ENCODE data around the gene CDIPT. TPM values are rescaled to one million over a fixed set of nuclear protein-coding genes. Genes with fewer than 3 reads are reported as not detected.

CDIPT gene
- total and polyA plus RNA-seq, 2 experiments from 2014 or later, result 126 to 181 TPM

GRCh38 chr16:29863669-29863984 lies 601 bp upstream of the CDIPT start:
- peak overlapping the region; percentile 85 for H3K9ac ChIP-seq
- H3K27me3 ChIP-seq (replicated peaks; ENCODE audit: insufficient read depth), result no peaks in the 10 kb centered on the region
- DNase-seq, result no peak
- H3K4me1 ChIP-seq (ENCODE audit: insufficient read depth), result peaks cover 8% of the 10 kb centered on the region
- no peaks in the 10 kb centered on the region for H4K20me1 ChIP-seq (ENCODE audit: insufficient read depth)
- 19 to 41% methylated on average over 10 to 16 of the region's 16 CpGs for WGBS, 2 experiments (ENCODE audit: low coverage in 1 of 2, low lambda C conversion rate in 2 of 2, missing lambda C conversion rate in 2 of 2)
- in situ Hi-C loops (cut with MboI), result no loop called here
- H2AFZ ChIP-seq, result peak overlapping the region; percentile 77
- H3K4me3 ChIP-seq, result peak overlapping the region; percentile 80
- TF ChIP-seq EZH2 (IDR thresholded peaks at IDR 0.05; ENCODE audit: insufficient read depth, poor library complexity, severe bottlenecking), result no peak
- no peak for TF ChIP-seq EZH2phosphoT487 (IDR thresholded peaks at IDR 0.05; ENCODE audit: insufficient read depth, low read depth)
- H3K27ac ChIP-seq, result no peak overlapping the region
- H3K79me2 ChIP-seq (ENCODE audit: insufficient read depth), result peaks cover 28% of the 10 kb centered on the region
- H3F3A ChIP-seq (ENCODE audit: insufficient read depth), result peaks cover 2% of the 10 kb centered on the region; the same call in 1 of the 2 replicates
- H3K36me3 ChIP-seq (ENCODE audit: low read depth), result no peaks in the 10 kb centered on the region
- H3K9me2 ChIP-seq (ENCODE audit: insufficient read depth), result no peaks in the 10 kb centered on the region
- H3K9me3 ChIP-seq (ENCODE audit: low read depth), result no peaks in the 10 kb centered on the region
- peak overlapping the region; percentile 85 for H3K4me2 ChIP-seq (ENCODE audit: unreplicated experiment)

- TF ChIP-seq EZH2phosphoT487 (IDR thresholded peaks at IDR 0.05; ENCODE audit: insufficient read depth, low read depth) (no peak), EZH2 (IDR thresholded peaks at IDR 0.05; ENCODE audit: insufficient read depth, poor library complexity, severe bottlenecking) (no peak)
- Histone ChIP-seq H3K9me2 (ENCODE audit: insufficient read depth) (no peaks in the 10 kb centered on the region), H3K4me1 (ENCODE audit: insufficient read depth) (peaks cover 13% of the 10 kb centered on the region), H3K36me3 (ENCODE audit: low read depth) (no peaks in the 10 kb centered on the region), H3K9ac (peak overlapping the region; percentile 85), H3K79me2 (ENCODE audit: insufficient read depth) (peaks cover 28% of the 10 kb centered on the region), H3K27ac (peak overlapping the region; percentile 91), H3K4me2 (ENCODE audit: unreplicated experiment) (peak overlapping the region; percentile 85), H3F3A (ENCODE audit: insufficient read depth) (peaks cover 13% of the 10 kb centered on the region), H3K9me3 (ENCODE audit: low read depth) (no peaks in the 10 kb centered on the region), H3K4me3 (peak overlapping the region; percentile 80), H4K20me1 (ENCODE audit: insufficient read depth) (no peaks in the 10 kb centered on the region), H2AFZ (peak overlapping the region; percentile 77), H3K27me3 (replicated peaks; ENCODE audit: insufficient read depth) (no peaks in the 10 kb centered on the region)
- in situ Hi-C loops (cut with MboI), result no loop called here
- 1 to 2% methylated on average over 26 to 27 of the region's 27 CpGs for WGBS, 2 experiments (ENCODE audit: low coverage in 1 of 2, low lambda C conversion rate in 2 of 2, missing lambda C conversion rate in 2 of 2)
- DNase-seq, result peak; percentile 58
These were observed 593 bp downstream of the CDIPT start for GRCh38 chr16:29862383-29862883.

- TF ChIP-seq EZH2phosphoT487 (IDR thresholded peaks at IDR 0.05; ENCODE audit: insufficient read depth, low read depth), result no peak
- no peak for TF ChIP-seq EZH2 (IDR thresholded peaks at IDR 0.05; ENCODE audit: insufficient read depth, poor library complexity, severe bottlenecking)
- whole genome bisulfite sequencing, 2 experiments (ENCODE audit: low coverage in 1 of 2, low lambda C conversion rate in 2 of 2, missing lambda C conversion rate in 2 of 2), result 86 to 91% methylated on average over 9 of the region's 9 CpGs
- in situ Hi-C loops (cut with MboI), result no loop called here
- Histone ChIP-seq H3K36me3 (ENCODE audit: low read depth) (no peaks in the 10 kb centered on the region), H3K4me2 (ENCODE audit: unreplicated experiment) (no peak overlapping the region), H3K27me3 (replicated peaks; ENCODE audit: insufficient read depth) (no peaks in the 10 kb centered on the region), H3K9me2 (ENCODE audit: insufficient read depth) (no peaks in the 10 kb centered on the region), H3K9ac (no peak overlapping the region), H3K4me3 (no peak overlapping the region), H2AFZ (no peak overlapping the region), H3K27ac (no peak overlapping the region), H3K79me2 (ENCODE audit: insufficient read depth) (peaks cover 28% of the 10 kb centered on the region), H3K9me3 (ENCODE audit: low read depth) (no peaks in the 10 kb centered on the region), H3F3A (ENCODE audit: insufficient read depth) (peaks cover 23% of the 10 kb centered on the region), H4K20me1 (ENCODE audit: insufficient read depth) (no peaks in the 10 kb centered on the region), H3K4me1 (ENCODE audit: insufficient read depth) (peaks cover 21% of the 10 kb centered on the region)
- DNase-seq, result no peak
These were observed 2.8 kb downstream of the CDIPT start for GRCh38 chr16:29860218-29860617.

- Histone ChIP-seq H3K4me2 (ENCODE audit: unreplicated experiment) (no peak overlapping the region), H3K9me2 (ENCODE audit: insufficient read depth) (no peaks in the 10 kb centered on the region), H3F3A (ENCODE audit: insufficient read depth) (peaks cover 23% of the 10 kb centered on the region), H3K36me3 (ENCODE audit: low read depth) (no peaks in the 10 kb centered on the region), H2AFZ (no peak overlapping the region), H4K20me1 (ENCODE audit: insufficient read depth) (no peaks in the 10 kb centered on the region), H3K9ac (no peak overlapping the region), H3K27me3 (replicated peaks; ENCODE audit: insufficient read depth) (no peaks in the 10 kb centered on the region), H3K4me1 (ENCODE audit: insufficient read depth) (peaks cover 21% of the 10 kb centered on the region), H3K27ac (no peak overlapping the region), H3K4me3 (no peak overlapping the region), H3K9me3 (ENCODE audit: low read depth) (no peaks in the 10 kb centered on the region), H3K79me2 (ENCODE audit: insufficient read depth) (peaks cover 28% of the 10 kb centered on the region)
- TF ChIP-seq EZH2 (IDR thresholded peaks at IDR 0.05; ENCODE audit: insufficient read depth, poor library complexity, severe bottlenecking) (no peak), EZH2phosphoT487 (IDR thresholded peaks at IDR 0.05; ENCODE audit: insufficient read depth, low read depth) (no peak)
- in situ Hi-C loops (cut with MboI), result no loop called here
- 96 to 97% methylated on average over 17 to 18 of the region's 19 CpGs for WGBS, 2 experiments (ENCODE audit: low coverage in 1 of 2, low lambda C conversion rate in 2 of 2, missing lambda C conversion rate in 2 of 2)
- DNase-seq, result no peak
These were observed 4.1 kb downstream of the CDIPT start for GRCh38 chr16:29858974-29859373.
